H9 (cell line): ENCODE data around the gene VWF. TPM values are rescaled to one million over a fixed set of nuclear protein-coding genes. Genes with fewer than 3 reads are reported as not detected.

Source experiments
- DNase-seq: peaks from one replicate; pipeline ENCODE4 v3.0.0-alpha.2; 2017
- H2AFZ ChIP-seq: one replicate; pipeline ENCODE4 v1.6.1; 2013; ENCODE audit warnings: mild to moderate bottlenecking, low read length, control low read depth, moderate library complexity
- H2AK5ac ChIP-seq: 2 replicates; pipeline ENCODE4 v1.6.1; 2013; ENCODE audit warnings: low read length, control low read depth, mixed read lengths; ENCODE audit not compliant: insufficient read length
- H2BK120ac ChIP-seq: one replicate; pipeline ENCODE4 v1.6.1; 2013; ENCODE audit warnings: low read depth, mild to moderate bottlenecking, low read length, control low read depth, inconsistent platforms; ENCODE audit not compliant: poor library complexity, severe bottlenecking
- H2BK12ac ChIP-seq: 2 replicates; pipeline ENCODE4 v1.6.1; 2013; ENCODE audit warnings: low read length, control low read depth, mixed read lengths, low read depth; ENCODE audit not compliant: insufficient read length
- H2BK15ac ChIP-seq: 2 replicates; pipeline ENCODE4 v1.6.1; 2013; ENCODE audit warnings: low read depth, low read length, control low read depth
- H2BK20ac ChIP-seq: one replicate; pipeline ENCODE4 v1.6.1; 2013; ENCODE audit warnings: low read depth, mild to moderate bottlenecking, low read length, control low read depth, inconsistent platforms; ENCODE audit not compliant: poor library complexity, severe bottlenecking
- H2BK5ac ChIP-seq: 2 replicates; pipeline ENCODE4 v1.6.1; 2013; ENCODE audit warnings: low read length, control low read depth, mixed read lengths; ENCODE audit not compliant: insufficient read length
- H3K14ac ChIP-seq: 2 replicates; pipeline ENCODE4 v1.6.1; 2013; ENCODE audit warnings: low read length, control low read depth; ENCODE audit not compliant: insufficient read depth
- H3K18ac ChIP-seq: 2 replicates; pipeline ENCODE4 v1.6.1; 2013; ENCODE audit warnings: low read depth, mild to moderate bottlenecking, mixed read lengths, low read length, control low read depth; ENCODE audit not compliant: insufficient read length
- H3K23ac ChIP-seq: 2 replicates; pipeline ENCODE4 v1.6.1; 2013; ENCODE audit warnings: low read length, control low read depth, mixed read lengths, low read depth; ENCODE audit not compliant: insufficient read length
- H3K23me2 ChIP-seq: 2 replicates; pipeline ENCODE4 v1.6.1; 2013; ENCODE audit warnings: low read depth, mild to moderate bottlenecking, mixed read lengths, low read length, control low read depth; ENCODE audit not compliant: insufficient read length, poor library complexity, severe bottlenecking
- H3K27ac ChIP-seq: 2 replicates; pipeline ENCODE4 v1.5.1; 2013; ENCODE audit warnings: low read length, control low read depth, mixed read lengths, low read depth; ENCODE audit not compliant: insufficient read length
- H3K27me3 ChIP-seq: 2 replicates; pipeline ENCODE4 v1.6.1; 2013; ENCODE audit warnings: low read length, control low read depth, inconsistent platforms; ENCODE audit not compliant: insufficient read depth
- H3K4ac ChIP-seq: 2 replicates; pipeline ENCODE4 v1.6.1; 2013; ENCODE audit warnings: low read depth, mild to moderate bottlenecking, control low read depth, inconsistent platforms, low read length, moderate library complexity
- H3K4me1 ChIP-seq: 2 replicates; pipeline ENCODE4 v1.6.1; 2013; ENCODE audit warnings: low read length, control low read depth, inconsistent platforms; ENCODE audit not compliant: insufficient read depth
- H3K4me2 ChIP-seq: 2 replicates; pipeline ENCODE4 v1.6.1; 2013; ENCODE audit warnings: low read length, control low read depth, mixed read lengths; ENCODE audit not compliant: insufficient read length, insufficient read depth
- H3K56ac ChIP-seq: 2 replicates; pipeline ENCODE4 v1.6.1; 2013; ENCODE audit warnings: low read depth, mild to moderate bottlenecking, mixed read lengths, low read length, control low read depth; ENCODE audit not compliant: insufficient read length
- H3K79me1 ChIP-seq: 2 replicates; pipeline ENCODE4 v1.6.1; 2013; ENCODE audit warnings: low read depth, mild to moderate bottlenecking, moderate library complexity, low read length, control low read depth, inconsistent platforms; ENCODE audit not compliant: insufficient read depth, poor library complexity, severe bottlenecking
- H3K79me2 ChIP-seq: 2 replicates; pipeline ENCODE4 v1.6.1; 2013; ENCODE audit warnings: low read length, control low read depth, inconsistent platforms; ENCODE audit not compliant: insufficient read depth
- H3K9ac ChIP-seq: 2 replicates; pipeline ENCODE4 v1.6.1; 2013; ENCODE audit warnings: low read length, control low read depth, mixed read lengths; ENCODE audit not compliant: insufficient read length; ENCODE audit errors: extremely low read depth
- H3K9me3 ChIP-seq: one replicate; pipeline ENCODE4 v1.6.1; 2013; ENCODE audit warnings: low read depth, low read length, inconsistent platforms; ENCODE audit not compliant: control insufficient read depth
- H3T11ph ChIP-seq: one replicate; pipeline ENCODE4 v1.6.1; 2013; ENCODE audit warnings: mild to moderate bottlenecking, low read length, control low read depth, inconsistent platforms
- H4K20me1 ChIP-seq: one replicate; pipeline ENCODE4 v1.6.1; 2013; ENCODE audit not compliant: control insufficient read depth, insufficient read length, insufficient read depth
- H4K5ac ChIP-seq: 2 replicates; pipeline ENCODE4 v1.6.1; 2013; ENCODE audit warnings: low read depth, mild to moderate bottlenecking, mixed read lengths, low read length, control low read depth; ENCODE audit not compliant: insufficient read length
- H4K8ac ChIP-seq: replicated peaks from 2 replicates; pipeline ENCODE4 v1.6.1; 2013; ENCODE audit warnings: low read length, control low read depth, mixed read lengths, low read depth; ENCODE audit not compliant: insufficient read length
- H4K91ac ChIP-seq: 2 replicates; pipeline ENCODE4 v1.6.1; 2013; ENCODE audit warnings: low read depth, mild to moderate bottlenecking, moderate library complexity, mixed read lengths, low read length, control low read depth; ENCODE audit not compliant: insufficient read length
- H3K27ac Mint-ChIP-seq, 3 experiments: 2 replicates in 2 of 3; 3 replicates in 1 of 3; pipeline ENCODE4 v1.8.0; 2020 to 2021; ENCODE audit warnings: mixed read lengths in 3 of 3, mild to moderate bottlenecking in 1 of 3, moderate library complexity in 1 of 3
- H3K27me3 Mint-ChIP-seq: 2 replicates; pipeline ENCODE4 v1.8.0; 2021; ENCODE audit warnings: low read depth, mild to moderate bottlenecking, moderate library complexity, mixed read lengths
- H3K36me3 Mint-ChIP-seq, 3 experiments: 2 replicates in 2 of 3; 3 replicates in 1 of 3; pipeline ENCODE4 v1.8.0; 2020 to 2021; ENCODE audit warnings: low read depth in 3 of 3, mixed read lengths in 3 of 3; ENCODE audit not compliant: insufficient read depth in 1 of 3
- H3K4me1 Mint-ChIP-seq, 2 experiments: 2 replicates each; pipeline ENCODE4 v1.8.0; 2020; ENCODE audit warnings: mixed read lengths in 2 of 2
- H3K4me3 Mint-ChIP-seq, 2 experiments: 2 replicates in 1 of 2; 3 replicates in 1 of 2; pipeline ENCODE4 v1.8.0; 2020 to 2021; ENCODE audit warnings: mild to moderate bottlenecking in 2 of 2, mixed read lengths in 2 of 2, moderate library complexity in 1 of 2
- H3K9me3 Mint-ChIP-seq, 2 experiments: 2 replicates in 1 of 2; 3 replicates in 1 of 2; pipeline ENCODE4 v1.8.0; 2020; ENCODE audit warnings: mild to moderate bottlenecking in 2 of 2, mixed read lengths in 2 of 2, moderate library complexity in 1 of 2
- CTCF ChIP-seq: fragments of 200-600 bp; sonication (generic); conservative IDR thresholded peaks from 3 replicates; pipeline ENCODE4 v1.8.0; 2021; ENCODE audit warnings: antibody characterized with exemption, mild to moderate bottlenecking
- WGBS: extraction: QIAGEN DNeasy Blood & Tissue Kit; methylation state at CpG from one replicate; pipeline ENCODE4 v1.1.7; 2013; ENCODE audit warnings: missing lambda C conversion rate, low lambda C conversion rate, mixed read lengths; ENCODE audit not compliant: insufficient read length; ENCODE audit errors: extremely low coverage; 5-methylcytosine and 5-hydroxymethylcytosine counted together
- total RNA-seq: library from RNA; stranded (reverse); gene quantifications from 2 replicates; pipeline ENCODE4 v1.2.1, GENCODE V29; 2021

Gene VWF
- total RNA-seq, 1 experiment from 2014 or later, result 0.17 TPM

GRCh38 chr12:5972387-5972786 is 152.1 kb downstream of the VWF start:
- H3K27ac Mint-ChIP-seq, result no peak overlapping the region
- no peaks in the 10 kb centered on the region; a peak in 1 of 7 replicates for H3K36me3 Mint-ChIP-seq

More at GRCh38 chr12:5972387-5972786, 152.1 kb downstream of the VWF start:
- TF ChIP-seq CTCF, result no peak
- H3K56ac ChIP-seq, result no peak overlapping the region
- Mint-ChIP-seq H3K9me3 (no peaks in the 10 kb centered on the region), H3K4me1 (peaks cover 3 to 12% of the 10 kb centered on the region in 2 experiments; a peak in 2 of 4 replicates), H3K4me3 (no peak overlapping the region), H3K27me3 (peaks cover 32% of the 10 kb centered on the region)
- H4K8ac ChIP-seq, result no peak overlapping the region
- no peak overlapping the region for H4K5ac ChIP-seq
- H3K79me1 ChIP-seq, result no peaks in the 10 kb centered on the region
- no peak overlapping the region for H2BK20ac ChIP-seq
- no peak overlapping the region for H2AK5ac ChIP-seq
- no peaks in the 10 kb centered on the region for H4K20me1 ChIP-seq
- H3K4me2 ChIP-seq, result no peak overlapping the region
- H3T11ph ChIP-seq, result no peak overlapping the region
- no peak overlapping the region for H2BK120ac ChIP-seq
- H4K91ac ChIP-seq, result no peak overlapping the region
- no peak overlapping the region for H3K23ac ChIP-seq
- no peak overlapping the region for H3K27ac ChIP-seq
- no peaks in the 10 kb centered on the region for H3K79me2 ChIP-seq
- no peaks in the 10 kb centered on the region for H3K9me3 ChIP-seq
- no peak overlapping the region for H3K14ac ChIP-seq
- H3K23me2 ChIP-seq, result no peaks in the 10 kb centered on the region
- no peak overlapping the region for H3K9ac ChIP-seq
- no CpG with 5 or more reads among the region's 8 CpGs for WGBS
- H2BK5ac ChIP-seq, result no peak overlapping the region
- H3K18ac ChIP-seq, result no peak overlapping the region
- no peak overlapping the region for H2BK15ac ChIP-seq
- no peak for DNase-seq
- H3K4me1 ChIP-seq, result no peaks in the 10 kb centered on the region
- H2AFZ ChIP-seq, result no peak overlapping the region
- H3K27me3 ChIP-seq, result no peaks in the 10 kb centered on the region
- no peak overlapping the region for H2BK12ac ChIP-seq
- no peak overlapping the region for H3K4ac ChIP-seq
